Keratinocyte (primary cell): ENCODE data around the gene CCNDBP1. TPM values are rescaled to one million over a fixed set of nuclear protein-coding genes. Genes with fewer than 3 reads are reported as not detected.
"Not testable (repeated sequence)": the region's sequence is repeated elsewhere in the genome, so short reads cannot be mapped to it uniquely, and the experiment has no call there.

Source experiments
- DNase-seq: peaks from one replicate; pipeline ENCODE4 v3.0.0-alpha.2; 2011; ENCODE audit warnings: low read depth, missing footprints, low spot score
- FAIRE-seq: peaks from 2 replicates; lab custom pipeline; 2011; peaks lifted over from hg19 to GRCh38; lab: Jason Lieb, UNC
- H2AFZ ChIP-seq: 2 replicates; pipeline ENCODE4 v1.6.0; 2012; ENCODE audit warnings: low read length, control low read depth, inconsistent platforms; ENCODE audit not compliant: control insufficient read depth
- H3K27ac ChIP-seq: 2 replicates; pipeline ENCODE4 v1.5.1; 2011; ENCODE audit warnings: low read length; ENCODE audit not compliant: control insufficient read depth, insufficient read depth
- H3K27me3 ChIP-seq: 3 replicates; pipeline ENCODE4 v1.6.0; 2011; ENCODE audit warnings: low read length; ENCODE audit not compliant: control insufficient read depth, insufficient read depth; ENCODE audit errors: extremely low read depth
- H3K36me3 ChIP-seq, 2 experiments: 2 replicates in 1 of 2; 3 replicates in 1 of 2; pipeline ENCODE4 v1.5.1; 2011; ENCODE audit warnings: low read length in 2 of 2, mild to moderate bottlenecking in 1 of 2; ENCODE audit not compliant: control insufficient read depth in 2 of 2, insufficient read depth in 2 of 2; ENCODE audit errors: extremely low read depth in 1 of 2
- H3K4me1 ChIP-seq: 3 replicates; pipeline ENCODE4 v1.5.1; 2011; ENCODE audit warnings: low read length; ENCODE audit not compliant: control insufficient read depth, insufficient read depth; ENCODE audit errors: extremely low read depth
- H3K4me2 ChIP-seq: 3 replicates; pipeline ENCODE4 v1.6.0; 2011; ENCODE audit warnings: low read depth, low read length; ENCODE audit not compliant: control insufficient read depth, insufficient read depth; ENCODE audit errors: extremely low read depth
- H3K4me3 ChIP-seq, 3 experiments: fragments of 200-600 bp in 1 of 3; sonication (generic) in 1 of 3; 2 replicates in 2 of 3; 3 replicates in 1 of 3; pipeline ENCODE4 v1.5.1; 2011 to 2016; ENCODE audit warnings: low read length in 3 of 3, mild to moderate bottlenecking in 3 of 3, control low read depth in 2 of 3, inconsistent platforms in 1 of 3, low read depth in 1 of 3, mixed read lengths in 1 of 3, mixed run types in 1 of 3, moderate library complexity in 1 of 3; ENCODE audit not compliant: control insufficient read depth in 2 of 3, insufficient read depth in 2 of 3; ENCODE audit errors: extremely low read depth in 1 of 3
- H3K79me2 ChIP-seq: 2 replicates; pipeline ENCODE4 v1.6.0; 2012; ENCODE audit warnings: low read length; ENCODE audit not compliant: control insufficient read depth, insufficient read depth
- H3K9ac ChIP-seq: 3 replicates; pipeline ENCODE4 v1.6.0; 2011; ENCODE audit warnings: low read length; ENCODE audit not compliant: control insufficient read depth, insufficient read depth; ENCODE audit errors: extremely low read depth
- H3K9me1 ChIP-seq: 3 replicates; pipeline ENCODE4 v1.6.0; 2011; ENCODE audit warnings: low read length; ENCODE audit not compliant: control insufficient read depth, insufficient read depth; ENCODE audit errors: extremely low read depth
- H3K9me3 ChIP-seq: 2 replicates; pipeline ENCODE4 v1.5.1; 2012; ENCODE audit warnings: low read depth, low read length; ENCODE audit not compliant: control insufficient read depth
- H4K20me1 ChIP-seq: 3 replicates; pipeline ENCODE4 v1.6.0; 2011; ENCODE audit warnings: low read length; ENCODE audit not compliant: control insufficient read depth, insufficient read depth; ENCODE audit errors: extremely low read depth
- CTCF ChIP-seq, 3 experiments: IDR thresholded peaks in 1 of 3; conservative IDR thresholded peaks in 1 of 3; optimal IDR thresholded peaks in 1 of 3; 2 replicates in 2 of 3; 3 replicates in 1 of 3; pipeline versions ENCODE3 to v1.5.1; 2011; ENCODE audit warnings: low read length in 3 of 3, mild to moderate bottlenecking in 3 of 3, moderate library complexity in 2 of 3, control low read depth in 1 of 3, inconsistent platforms in 1 of 3; ENCODE audit not compliant: insufficient read depth in 2 of 3; ENCODE audit errors: extremely low read depth in 1 of 3
- EZH2 ChIP-seq: IDR thresholded peaks from one replicate; pipeline ENCODE4 v1.6.1; 2012; ENCODE audit warnings: inconsistent platforms, mild to moderate bottlenecking, low read length, moderate library complexity
- dilution Hi-C: fragments of 300-500 bp; cut with MboI; formaldehyde crosslinking; loops from one replicate; pipeline ENCODE4 v1.7.0; 2020; ENCODE audit warnings: low sequenced_read_pairs; ENCODE audit not compliant: extremely low pct_ligation_motif_present
- polyA plus RNA-seq, 5 experiments: library from polyadenylated mRNA; depleted of rRNA in 3 of 5; stranded (reverse) in 3 of 5; stranded (forward) in 1 of 5; unstranded in 1 of 5; fragments of >200 nt; gene quantifications; 1 replicate in 1 of 5; 2 replicates in 3 of 5; 3 replicates in 1 of 5; pipeline versions ENCODE4 v1.2.1 to v1.2.3, GENCODE V29; 2011 to 2012; ENCODE audit warnings: missing spikeins in 2 of 5, low read depth in 1 of 5, low replicate concordance in 1 of 5

CCNDBP1 gene
- polyA plus RNA-seq, 1 donor (not counting 4 experiments of a cell fraction or from before 2014, with no cell fraction given): 53.5 TPM

- H3K4me1 ChIP-seq, H3K27me3 ChIP-seq, H3K4me3 ChIP-seq, DNase-seq, H2AFZ ChIP-seq, H3K36me3 ChIP-seq, H3K9me3 ChIP-seq, H3K4me2 ChIP-seq, H4K20me1 ChIP-seq, H3K27ac ChIP-seq, FAIRE-seq, H3K9ac ChIP-seq, H3K9me1 ChIP-seq, H3K79me2 ChIP-seq, dilution Hi-C loops: not testable (repeated sequence)
Observed at GRCh38 chr15:43177147-43177546, 8.1 kb upstream of the CCNDBP1 start.

- Histone ChIP-seq H3K4me2 (no peak overlapping the region), H3K27ac (no peak overlapping the region), H3K9me1 (no peaks in the 10 kb centered on the region), H3K36me3 (no peaks in the 10 kb centered on the region), H4K20me1 (no peaks in the 10 kb centered on the region), H3K4me3 (no peak overlapping the region), H3K27me3 (no peaks in the 10 kb centered on the region), H3K79me2 (peaks cover 2% of the 10 kb centered on the region), H3K9ac (no peak overlapping the region), H2AFZ (no peak overlapping the region), H3K9me3 (no peaks in the 10 kb centered on the region), H3K4me1 (peaks cover 9% of the 10 kb centered on the region)
- TF ChIP-seq EZH2: no peak
- TF ChIP-seq CTCF (optimal IDR thresholded peaks at IDR 0.05 in 1 of 3, IDR thresholded peaks at IDR 0.05 in 1 of 3, conservative IDR thresholded peaks at IDR 0.05 in 1 of 3; ENCODE audit: extremely low read depth in 1 of 3, insufficient read depth in 2 of 3, low read length in 3 of 3): no peak
- DNase-seq: no peak
- dilution Hi-C loops: no loop called here
- no peak for FAIRE-seq
Observed at GRCh38 chr15:43183270-43183669, 1.9 kb upstream of the CCNDBP1 start.
